CD4-positive, alpha-beta T cell treated with Interleukin-10 for 1 hour (primary cell): Measurements from ENCODE around the gene TMEM256.

Experiments used
- DNase-seq: peaks from one replicate; pipeline ENCODE4 v3.0.0-alpha.2; 2020

The TMEM256 gene

DNA sequence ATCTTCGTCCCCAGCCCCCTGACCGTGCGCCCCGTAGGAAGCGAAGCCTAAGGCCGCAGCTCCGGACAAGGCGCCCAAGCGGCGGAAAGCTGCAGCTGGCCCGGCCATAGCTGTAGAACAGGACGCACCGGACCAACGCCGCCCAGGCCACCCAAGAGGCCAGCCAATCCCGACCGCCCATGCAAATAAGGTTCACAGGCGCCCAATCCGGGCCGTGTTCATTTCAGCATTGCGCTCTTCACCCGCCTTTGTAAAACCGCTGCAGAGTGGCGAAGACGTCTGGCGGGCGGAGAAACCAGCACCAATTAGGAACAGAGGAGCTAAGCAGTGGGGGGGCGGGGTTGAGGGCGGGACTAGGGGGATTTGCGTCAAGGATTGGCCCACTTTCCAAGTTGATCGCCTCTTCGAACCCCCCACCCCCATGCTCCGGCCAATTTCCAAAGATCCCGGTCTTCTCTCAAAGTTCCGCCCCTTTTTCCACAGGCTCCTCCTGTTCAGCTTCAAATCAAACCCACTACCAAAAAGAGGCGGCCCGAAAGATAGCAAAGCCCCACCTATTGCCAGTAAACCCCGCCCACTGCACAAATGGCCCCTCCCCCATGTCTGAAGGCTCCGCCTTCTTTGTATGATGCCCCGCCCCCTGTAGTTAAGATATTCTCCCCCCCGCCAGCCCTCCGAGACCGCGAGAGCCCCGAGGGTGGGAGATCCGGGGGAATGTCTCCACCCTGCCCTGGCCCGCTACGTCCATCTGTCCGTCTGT, at the start of gene TMEM256:
Gene TMEM256, minus strand, starts transcription at position 121 of the 760 bp plus-strand sequence. Its CDS starts 13 bp downstream, at position 108.
- peak; percentile 97 for DNase-seq

DNA sequence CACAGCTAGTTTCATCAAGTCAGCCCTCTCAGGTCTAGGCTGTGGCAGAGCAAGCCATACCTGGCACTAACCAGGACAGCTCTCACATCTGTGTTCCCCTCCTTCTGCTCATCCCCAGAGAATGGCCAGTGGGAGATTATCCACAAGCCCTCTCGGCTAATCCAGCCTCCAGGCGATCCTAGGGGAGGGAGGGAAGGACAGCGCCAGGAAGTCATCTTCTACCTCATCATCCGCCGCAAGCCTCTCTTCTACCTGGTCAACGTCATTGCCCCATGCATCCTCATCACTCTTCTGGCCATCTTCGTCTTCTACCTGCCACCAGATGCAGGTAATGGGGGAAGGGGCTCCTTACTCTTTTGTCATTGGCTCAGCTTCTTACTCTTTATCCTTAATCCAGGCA, 44.6 kb upstream of the TMEM256 start:
- DNase-seq = no peak

DNA sequence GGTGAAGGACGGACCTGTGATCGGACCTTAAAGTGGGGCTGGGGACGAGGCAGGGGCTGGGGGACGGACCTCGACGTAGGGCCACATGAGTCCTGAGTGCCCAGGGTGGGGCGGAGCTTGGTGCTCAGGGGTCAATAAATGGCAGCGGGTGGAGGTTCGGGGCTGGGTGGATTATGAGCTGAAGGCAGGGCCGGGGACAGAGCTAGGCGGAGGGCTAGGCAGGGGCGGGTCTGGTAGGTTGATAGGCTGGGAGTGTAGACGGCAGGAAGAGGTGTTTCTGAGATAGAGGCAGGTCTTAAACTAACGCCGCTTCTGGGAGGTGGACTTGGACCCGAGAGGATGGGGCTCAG, 41.7 kb upstream of the TMEM256 start:
- DNase-seq = peak; percentile 44

DNA sequence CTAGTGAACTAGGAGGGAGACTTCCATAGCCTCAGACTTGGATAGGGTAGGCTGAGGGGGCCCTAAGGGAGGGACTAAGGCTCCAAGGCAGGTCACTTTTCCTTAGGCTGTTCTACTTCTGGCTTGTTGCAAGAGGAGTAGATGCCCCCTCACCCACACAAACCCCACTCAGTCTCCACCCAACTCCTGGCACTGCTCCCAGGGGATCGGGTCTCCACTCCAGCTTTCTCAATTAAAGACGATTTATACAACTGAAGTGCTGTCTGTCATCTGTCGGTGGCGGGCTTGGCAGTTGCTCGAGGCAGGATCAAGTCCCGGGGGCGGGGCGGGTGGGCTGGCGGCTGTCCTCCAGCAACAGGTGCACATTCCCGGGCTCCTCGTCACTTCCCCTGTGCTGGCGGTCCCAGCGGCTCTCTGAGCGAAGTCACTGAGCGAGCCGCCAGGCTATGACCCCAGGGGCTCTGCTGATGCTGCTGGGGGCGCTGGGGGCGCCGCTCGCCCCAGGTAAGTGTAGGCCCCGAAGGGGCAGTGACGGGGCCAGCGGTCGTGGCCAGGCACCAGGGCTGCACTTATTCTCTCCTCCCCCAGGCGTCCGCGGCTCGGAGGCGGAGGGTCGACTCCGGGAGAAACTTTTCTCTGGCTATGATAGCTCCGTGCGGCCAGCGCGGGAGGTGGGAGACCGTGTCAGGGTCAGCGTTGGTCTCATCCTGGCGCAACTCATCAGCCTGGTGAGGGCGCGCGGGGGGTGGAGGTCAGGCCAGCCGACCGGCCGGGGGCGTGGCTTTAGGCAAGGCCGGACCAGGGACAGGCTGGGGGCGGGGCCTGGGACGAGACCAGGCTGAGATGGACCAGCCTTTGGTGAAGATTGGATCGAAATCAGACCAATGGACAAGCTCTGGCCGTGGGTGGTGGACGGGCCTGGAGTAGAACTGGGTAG, 41.1 kb upstream of the TMEM256 start, which contains the start of gene CHRNB1:
Gene CHRNB1, plus strand, starts transcription at position 380 of the 937 bp plus-strand sequence. Its CDS starts 67 bp downstream, at position 447.
- DNase-seq = no peak

DNA sequence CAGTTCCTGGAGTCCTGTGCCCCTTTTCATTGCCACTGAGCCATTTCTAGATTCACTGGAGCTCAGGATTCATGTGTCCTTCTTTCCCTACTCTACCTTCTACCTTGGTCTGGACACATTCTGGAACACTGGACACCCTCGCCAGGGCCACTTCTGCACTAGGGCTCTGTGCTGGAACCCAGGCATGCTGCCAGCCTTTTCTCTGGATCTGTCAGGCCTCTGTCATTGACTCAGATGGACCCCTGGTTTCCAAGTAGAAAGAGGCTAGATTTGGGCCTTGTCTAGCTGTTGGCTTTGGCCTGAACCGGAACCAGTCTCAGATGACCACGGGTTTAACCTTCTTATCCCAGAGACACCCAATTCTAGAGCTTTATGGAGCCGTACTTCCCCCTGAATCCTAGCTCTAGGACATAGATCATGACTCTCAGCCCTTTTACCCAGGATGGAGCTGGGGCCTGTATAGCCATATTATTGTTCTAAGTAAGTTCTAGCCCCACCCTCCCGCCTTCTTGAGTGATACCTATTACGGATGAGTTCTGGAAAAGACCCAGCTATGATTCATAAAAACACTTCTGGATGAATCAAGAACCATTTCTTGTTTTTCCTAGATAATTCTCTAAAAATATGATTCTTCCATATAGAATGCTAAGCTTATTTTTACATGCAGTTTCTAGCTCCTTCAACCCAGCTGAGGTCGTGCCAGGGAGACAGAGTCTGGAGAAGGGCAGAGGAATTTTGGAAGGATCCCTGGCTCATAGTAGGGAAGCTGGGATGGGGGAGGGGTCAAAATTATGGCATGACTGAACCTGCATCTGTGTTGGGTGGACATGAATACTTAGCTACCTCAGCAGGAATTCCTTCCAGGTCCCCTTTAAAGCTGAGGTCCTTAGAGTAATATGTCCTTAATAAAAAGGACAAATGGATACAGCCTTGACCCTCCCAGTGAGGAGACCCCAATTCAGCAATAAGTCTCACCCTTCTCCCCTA, 39.9 kb upstream of the TMEM256 start:
- no peak for DNase-seq

DNA sequence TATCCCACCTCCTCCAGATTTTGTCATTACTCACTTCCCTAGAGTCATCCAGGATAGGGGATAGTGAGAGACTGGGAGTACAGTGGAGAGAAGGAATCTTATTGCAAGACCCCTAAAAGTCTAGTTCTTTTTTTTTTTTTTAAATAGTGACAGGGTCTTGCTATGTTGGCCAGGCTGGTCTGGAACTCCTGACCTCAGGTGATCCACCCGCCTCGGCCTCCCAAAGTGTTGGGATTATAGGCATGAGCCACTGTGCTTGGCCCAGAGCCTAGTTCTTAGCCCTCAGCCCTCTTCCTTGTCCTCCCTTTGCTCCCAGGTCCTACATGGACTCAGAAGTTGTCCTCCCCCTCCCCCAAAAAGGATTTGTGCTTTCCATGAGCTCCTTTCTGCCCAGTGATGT, 38.2 kb upstream of the TMEM256 start:
- no peak for DNase-seq

DNA sequence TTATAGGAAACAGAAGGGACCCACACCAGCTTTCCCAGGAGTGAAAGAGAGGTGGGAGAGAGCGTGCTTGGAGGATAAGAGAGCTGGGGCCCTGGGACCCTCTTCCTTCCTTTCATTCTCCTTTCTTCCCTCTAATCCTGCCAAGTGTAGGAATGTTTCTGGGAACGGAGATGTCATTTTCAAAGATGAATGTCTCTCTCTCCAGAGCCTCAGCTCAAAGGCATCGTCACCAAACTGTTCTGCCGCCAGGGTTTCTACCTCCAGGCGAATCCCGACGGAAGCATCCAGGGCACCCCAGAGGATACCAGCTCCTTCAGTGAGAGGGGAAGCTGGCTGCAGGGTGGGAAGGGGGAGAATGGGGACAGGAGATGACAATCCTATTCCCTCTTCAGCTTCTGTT, 37.4 kb upstream of the TMEM256 start:
- no peak for DNase-seq

DNA sequence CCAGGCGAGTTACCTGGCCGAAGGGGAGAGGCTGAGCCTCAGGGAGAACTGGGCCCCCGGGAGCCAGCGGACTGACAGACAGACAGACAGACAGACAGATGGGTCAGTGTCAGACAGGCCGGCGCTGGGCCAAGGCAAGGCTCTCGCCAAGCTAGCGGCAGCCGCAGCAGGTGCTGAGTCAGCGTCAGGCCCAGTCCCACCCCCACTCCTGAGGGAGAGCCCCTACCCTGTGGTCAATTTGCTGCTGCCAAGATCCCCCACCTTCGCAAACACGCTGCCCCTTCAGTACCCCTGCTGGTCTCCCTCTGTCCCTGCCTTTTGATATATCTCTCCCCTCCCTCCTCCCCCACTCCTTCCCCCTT, 36.9 kb upstream of the TMEM256 start:
- no peak for DNase-seq

DNA sequence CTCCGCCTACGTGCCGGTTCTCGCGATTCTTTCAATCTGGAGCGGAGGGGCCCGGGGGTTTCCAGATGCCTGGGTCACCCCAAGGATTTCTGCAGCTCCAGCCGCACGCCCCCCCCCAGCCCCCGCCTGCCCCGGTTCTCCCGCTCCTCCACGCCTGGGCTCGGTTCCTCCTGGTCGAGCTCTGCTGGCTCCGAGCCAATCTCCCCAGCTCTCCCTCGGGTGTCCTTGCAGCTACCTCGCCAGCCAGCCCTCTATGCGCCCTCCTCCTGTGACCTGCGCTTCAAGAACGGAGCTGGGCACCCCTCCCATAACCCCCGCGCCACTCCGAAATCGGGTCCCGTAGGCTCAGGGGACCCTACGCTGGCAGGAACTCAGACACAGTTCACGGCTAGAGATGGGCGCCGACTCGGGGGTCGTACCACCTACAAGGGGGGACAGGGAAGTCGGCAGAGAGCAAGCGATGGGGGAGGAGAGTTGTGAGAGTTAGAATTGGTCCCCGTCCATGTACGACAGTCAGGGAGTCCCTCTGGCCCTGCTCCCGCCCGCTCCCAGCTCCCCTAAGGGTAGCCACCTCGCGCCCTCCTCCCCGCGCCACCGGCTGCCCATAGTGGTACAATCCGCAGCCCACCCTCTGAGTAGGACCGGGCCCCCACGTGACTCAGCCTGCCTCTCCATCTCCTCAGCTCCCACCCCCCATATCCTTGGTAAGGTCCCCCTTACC, 36.4 kb upstream of the TMEM256 start:
- DNase-seq = no peak

DNA sequence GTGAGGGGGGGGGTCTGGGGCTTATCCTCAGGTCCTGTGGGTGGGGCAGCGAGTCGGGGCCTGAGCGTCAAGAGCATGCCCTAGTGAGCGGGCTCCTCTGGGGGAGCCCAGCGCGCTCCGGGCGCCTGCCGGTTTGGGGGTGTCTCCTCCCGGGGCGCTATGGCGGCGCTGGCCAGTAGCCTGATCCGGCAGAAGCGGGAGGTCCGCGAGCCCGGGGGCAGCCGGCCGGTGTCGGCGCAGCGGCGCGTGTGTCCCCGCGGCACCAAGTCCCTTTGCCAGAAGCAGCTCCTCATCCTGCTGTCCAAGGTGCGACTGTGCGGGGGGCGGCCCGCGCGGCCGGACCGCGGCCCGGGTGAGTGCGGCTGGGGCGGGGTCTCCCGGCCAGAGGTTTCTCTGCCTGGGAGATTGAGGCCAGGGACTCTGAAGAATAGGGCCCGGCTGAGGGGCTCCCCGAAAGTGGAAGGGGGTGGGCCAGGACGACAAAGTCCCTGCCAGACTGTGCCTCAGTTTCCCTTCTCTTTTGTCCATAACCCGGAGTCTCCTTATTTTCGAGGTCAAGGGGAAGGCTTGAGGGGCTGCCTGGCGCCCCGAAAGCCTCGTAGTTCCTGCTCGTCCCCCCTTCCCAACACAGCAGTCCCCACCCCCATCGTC, 35.7 kb upstream of the TMEM256 start, which contains the start of gene FGF11:
Gene FGF11, plus strand, starts transcription at position 51 of the 651 bp plus-strand sequence. Its CDS starts 109 bp downstream, at position 160.
- no peak for DNase-seq

DNA sequence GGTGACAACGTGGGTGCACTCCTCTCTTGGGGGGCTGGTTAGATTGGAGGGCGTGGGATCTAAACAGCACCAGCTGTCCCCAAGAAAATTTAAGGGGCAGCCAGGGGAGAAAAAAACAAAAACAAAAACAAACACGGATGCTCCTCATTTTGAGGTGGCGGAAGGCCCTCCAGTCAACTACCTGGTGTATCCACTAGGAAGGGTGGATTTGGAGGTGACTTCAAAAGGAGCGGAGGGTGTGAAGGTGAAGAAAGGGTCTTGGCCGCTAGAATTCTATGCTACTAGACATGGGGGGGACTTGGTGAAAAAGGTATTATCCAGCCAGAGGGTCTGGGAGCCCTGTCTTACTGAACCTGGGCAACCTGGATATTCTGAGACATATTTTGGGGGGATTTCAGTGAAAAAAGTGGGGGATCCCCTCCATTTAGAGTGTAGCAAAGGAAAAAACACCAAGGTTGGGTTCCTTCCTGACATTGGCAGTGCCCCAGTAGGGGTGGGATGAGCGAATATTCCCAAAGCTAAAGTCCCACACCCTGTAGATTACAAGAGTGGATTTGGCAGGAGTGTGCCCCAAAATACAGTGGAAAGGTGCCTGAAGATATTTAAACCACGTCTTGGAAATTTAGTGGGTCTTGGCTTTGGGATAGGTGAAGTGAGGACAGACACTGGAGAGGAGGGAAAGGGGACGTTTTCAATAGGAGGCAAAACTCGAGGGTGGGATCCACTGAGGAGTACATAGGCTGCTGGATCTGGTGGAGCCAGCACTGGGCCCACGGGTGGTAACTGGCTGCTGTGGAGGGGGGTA, 35.0 kb upstream of the TMEM256 start:
- DNase-seq = no peak

DNA sequence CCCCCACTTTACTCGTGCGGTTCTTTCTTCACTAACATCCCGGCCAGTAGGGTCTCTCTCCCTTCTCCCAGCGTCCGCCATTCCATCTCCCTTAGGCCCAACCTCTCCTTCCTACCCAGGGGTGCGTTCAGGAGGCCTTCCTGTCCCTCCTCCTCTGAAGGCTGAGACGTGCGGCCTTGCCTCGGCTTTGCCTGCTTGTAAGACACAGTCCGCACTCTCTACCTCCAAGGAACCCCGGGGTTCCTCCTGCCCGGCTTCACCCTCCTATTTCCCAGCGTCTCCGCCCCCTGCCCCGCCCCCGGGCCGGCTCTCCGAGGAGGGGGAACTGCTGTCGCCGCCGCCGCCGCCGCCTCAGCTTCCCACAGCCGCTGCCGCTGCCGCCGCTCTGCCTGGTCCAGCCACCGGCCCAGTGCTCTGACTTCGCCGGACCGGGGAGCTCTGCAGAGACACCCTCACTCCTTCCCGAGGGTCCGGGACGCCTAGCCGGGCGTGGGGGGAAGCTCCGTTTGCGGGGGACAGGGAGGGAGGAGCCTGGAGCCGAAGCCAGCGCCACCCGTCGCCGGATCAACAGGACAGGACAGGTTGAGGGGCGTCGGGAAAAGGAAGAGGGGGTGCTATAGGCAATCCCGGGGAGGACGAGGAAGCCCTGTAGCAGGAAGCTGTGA, 34.2 kb upstream of the TMEM256 start:
- peak; percentile 56 for DNase-seq

DNA sequence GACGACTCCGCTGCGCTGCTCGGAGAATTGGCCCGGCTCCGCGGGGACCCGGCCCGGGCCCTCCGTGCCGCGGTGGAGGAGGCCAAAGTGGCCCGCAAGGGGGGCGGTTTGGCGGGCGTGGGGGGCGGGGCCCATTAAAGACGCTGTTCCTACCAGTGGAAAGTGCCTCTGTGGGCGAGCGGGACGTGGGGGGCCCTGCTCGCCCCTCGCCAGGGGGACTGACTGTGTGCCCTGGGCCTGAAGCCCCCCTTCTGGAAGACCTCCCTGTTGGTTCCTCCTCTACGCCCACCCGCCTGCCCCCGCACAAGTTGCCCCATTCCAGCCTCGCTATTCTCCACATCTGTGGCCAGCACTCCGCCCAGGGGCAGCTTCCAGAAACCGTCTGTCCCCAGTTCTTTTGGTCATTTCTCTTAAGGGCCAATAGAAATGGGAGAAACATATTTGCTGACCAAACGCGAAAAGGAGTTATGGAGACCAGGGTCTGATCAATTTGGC, 33.5 kb upstream of the TMEM256 start:
- no peak for DNase-seq

DNA sequence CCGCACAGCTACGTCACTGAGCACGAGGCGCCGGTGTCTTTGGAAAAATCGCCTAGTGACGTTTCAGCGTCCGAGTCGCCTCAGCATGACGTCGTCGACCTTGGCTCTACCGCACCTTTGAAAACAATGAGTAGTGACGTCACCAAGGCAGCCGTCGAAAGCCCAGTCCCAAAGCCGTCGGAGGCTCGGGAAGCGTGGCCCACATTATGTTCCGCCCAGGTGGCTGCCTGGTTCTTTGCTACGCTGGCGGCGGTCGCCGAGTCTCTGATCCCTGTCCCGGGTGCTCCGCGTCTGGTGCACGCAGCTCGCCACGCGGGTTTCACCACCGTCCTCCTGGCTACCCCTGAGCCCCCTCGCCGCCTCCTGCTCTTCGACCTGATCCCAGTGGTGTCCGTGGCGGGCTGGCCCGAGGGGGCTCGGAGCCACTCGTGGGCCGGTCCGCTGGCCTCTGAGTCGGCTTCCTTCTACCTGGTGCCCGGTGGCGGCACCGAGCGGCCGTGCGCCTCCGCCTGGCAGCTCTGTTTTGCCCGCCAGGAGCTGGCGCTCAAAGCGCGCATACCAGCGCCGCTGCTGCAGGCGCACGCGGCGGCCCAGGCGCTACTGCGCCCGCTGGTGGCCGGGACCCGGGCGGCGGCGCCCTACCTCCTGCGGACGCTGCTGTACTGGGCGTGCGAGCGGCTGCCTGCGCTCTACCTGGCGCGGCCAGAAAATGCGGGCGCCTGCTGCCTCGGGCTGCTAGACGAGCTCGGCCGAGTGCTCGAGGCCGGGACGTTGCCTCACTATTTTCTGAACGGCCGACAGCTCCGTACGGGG, 32.9 kb upstream of the TMEM256 start:
- DNase-seq = peak; percentile 86

DNA sequence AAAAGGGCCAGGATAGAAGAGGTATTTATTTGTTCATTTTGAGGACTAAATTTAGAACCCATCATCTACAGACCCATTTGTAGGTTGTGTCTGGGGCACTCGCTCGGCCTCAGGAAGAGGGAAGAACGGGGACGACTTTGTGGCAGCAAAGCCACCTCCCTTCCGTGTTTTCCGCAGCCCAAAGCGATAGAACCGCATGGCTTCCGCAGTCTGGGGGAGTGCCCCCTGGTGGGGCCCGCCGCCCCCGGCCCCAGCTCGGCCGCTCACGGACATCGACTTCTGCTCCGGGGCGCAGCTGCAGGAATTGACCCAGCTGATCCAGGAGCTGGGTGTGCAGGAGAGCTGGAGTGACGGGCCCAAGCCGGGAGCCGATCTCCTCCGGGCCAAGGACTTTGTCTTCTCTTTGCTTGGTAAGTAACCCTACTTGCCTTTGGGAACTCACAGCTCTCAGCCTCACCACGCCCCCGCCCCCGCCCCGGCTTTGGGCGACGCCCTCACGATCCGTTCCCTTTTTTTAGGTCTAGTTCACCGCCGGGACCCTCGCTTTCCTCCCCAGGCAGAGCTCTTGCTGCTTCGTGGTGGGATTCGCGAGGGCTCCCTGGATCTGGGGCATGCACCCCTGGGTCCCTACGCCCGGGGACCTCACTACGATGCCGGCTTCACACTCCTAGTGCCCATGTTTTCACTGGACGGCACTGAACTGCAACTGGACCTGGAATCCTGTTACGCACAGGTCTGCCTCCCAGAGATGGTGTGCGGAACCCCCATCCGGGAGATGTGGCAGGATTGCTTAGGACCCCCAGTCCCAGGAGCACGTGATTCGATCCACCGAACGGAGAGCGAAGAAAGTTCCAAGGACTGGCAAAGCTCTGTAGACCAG, 32.0 kb upstream of the TMEM256 start:
- DNase-seq = no peak

DNA sequence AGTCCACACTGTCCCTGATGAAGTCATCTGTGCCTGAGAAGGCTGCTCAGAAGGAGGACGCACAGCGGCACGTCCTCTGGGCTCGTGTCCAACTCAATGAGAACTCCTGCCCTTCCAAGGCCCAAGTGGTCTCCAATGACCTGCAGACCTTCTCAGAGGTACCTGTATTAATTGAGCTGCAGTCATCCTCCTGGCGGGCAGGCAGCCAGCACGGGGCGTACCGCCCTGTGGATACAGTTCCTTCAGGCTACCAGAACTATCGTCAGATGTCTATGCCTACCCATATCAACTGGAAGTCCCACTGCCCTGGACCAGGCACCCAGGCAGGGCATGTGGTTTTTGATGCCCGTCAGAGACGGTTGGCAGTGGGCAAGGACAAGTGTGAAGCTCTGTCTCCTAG, 28.4 kb upstream of the TMEM256 start:
- DNase-seq = no peak

DNA sequence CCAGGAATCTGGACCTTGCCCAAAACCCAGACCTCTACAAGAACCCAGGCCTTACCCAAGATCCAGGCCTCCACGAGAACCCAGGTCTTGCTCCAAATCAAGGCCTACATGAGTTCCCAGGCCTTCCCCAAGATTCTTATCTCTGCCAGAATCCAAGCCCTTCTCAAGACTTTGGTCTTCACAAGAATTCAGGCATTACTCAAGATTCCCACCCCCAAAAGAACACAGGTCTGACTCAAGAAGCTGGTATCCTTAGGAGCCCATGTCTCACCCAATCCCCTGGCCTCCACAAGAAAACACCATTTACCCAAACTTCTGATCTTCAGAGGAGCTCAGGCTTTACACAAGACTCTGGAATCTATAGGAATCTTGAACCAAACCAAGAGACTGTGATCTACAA, 27.3 kb upstream of the TMEM256 start:
- DNase-seq = no peak

DNA sequence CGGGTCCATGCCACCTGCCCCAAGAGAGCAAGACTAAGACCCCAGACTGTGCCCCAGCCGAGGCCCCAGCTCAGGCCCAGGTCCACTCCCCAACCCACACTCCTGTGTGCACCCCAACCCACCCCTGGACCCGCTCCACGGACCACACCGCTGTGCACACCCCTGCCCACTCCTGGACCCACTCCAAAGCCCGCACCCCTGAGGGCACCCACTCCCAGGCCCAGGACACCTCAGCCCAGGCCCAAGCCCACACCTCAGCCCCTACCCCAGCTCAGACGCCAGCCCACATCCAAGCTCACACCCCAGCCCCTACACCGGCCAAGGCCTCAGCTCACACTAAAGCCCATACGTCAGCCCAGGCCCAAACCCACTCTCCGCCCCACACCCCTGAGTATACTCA, 25.8 kb upstream of the TMEM256 start:
- no peak for DNase-seq
